Measurements from ENCODE around the gene TMEM30A. TPM values are rescaled to one million over a fixed set of nuclear protein-coding genes. Genes with fewer than 3 reads are reported as not detected.

Gene TMEM30A
- total RNA-seq, 1 donor from 2014 or later, result 99.4 TPM

DNA sequence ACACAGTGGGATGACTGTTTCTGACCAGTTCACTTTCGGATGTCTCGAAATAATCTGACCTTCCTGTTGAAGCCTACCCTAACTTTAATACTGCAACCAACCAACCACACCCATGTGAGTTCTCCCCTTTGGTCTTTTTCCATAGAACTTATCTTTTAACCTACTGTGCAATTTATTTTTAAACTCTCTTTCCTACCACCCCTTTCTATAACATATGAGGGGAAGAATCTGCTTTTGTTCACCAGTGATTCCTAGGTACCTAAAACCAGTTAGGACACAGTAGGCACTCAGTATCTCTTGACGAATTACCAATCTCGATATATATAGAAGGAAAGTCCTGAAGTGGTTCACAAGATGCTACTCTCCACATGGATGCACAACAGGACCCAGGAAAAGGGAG lies 48.0 kb downstream of the TMEM30A start:
- peaks cover 29% of the 10 kb centered on the region for H3K4me1 Mint-ChIP-seq (ENCODE audit: unreplicated experiment)
- DNase-seq (ENCODE audit: low spot score), result no peak
- no peak overlapping the region for H3K27ac Mint-ChIP-seq (ENCODE audit: unreplicated experiment)
- peaks cover 14% of the 10 kb centered on the region for H3K36me3 Mint-ChIP-seq (ENCODE audit: low read depth, unreplicated experiment)
- TF ChIP-seq, protein P1, sequence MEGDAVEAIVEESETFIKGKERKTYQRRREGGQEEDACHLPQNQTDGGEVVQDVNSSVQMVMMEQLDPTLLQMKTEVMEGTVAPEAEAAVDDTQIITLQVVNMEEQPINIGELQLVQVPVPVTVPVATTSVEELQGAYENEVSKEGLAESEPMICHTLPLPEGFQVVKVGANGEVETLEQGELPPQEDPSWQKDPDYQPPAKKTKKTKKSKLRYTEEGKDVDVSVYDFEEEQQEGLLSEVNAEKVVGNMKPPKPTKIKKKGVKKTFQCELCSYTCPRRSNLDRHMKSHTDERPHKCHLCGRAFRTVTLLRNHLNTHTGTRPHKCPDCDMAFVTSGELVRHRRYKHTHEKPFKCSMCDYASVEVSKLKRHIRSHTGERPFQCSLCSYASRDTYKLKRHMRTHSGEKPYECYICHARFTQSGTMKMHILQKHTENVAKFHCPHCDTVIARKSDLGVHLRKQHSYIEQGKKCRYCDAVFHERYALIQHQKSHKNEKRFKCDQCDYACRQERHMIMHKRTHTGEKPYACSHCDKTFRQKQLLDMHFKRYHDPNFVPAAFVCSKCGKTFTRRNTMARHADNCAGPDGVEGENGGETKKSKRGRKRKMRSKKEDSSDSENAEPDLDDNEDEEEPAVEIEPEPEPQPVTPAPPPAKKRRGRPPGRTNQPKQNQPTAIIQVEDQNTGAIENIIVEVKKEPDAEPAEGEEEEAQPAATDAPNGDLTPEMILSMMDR (IDR thresholded peaks at IDR 0.05; ENCODE audit: unreplicated experiment), result no peak
- no peaks in the 10 kb centered on the region for H3K27me3 Mint-ChIP-seq (ENCODE audit: unreplicated experiment)
- H3K4me3 Mint-ChIP-seq (ENCODE audit: unreplicated experiment), result no peak overlapping the region
- no peaks in the 10 kb centered on the region for H3K9me3 Mint-ChIP-seq (ENCODE audit: unreplicated experiment)

DNA sequence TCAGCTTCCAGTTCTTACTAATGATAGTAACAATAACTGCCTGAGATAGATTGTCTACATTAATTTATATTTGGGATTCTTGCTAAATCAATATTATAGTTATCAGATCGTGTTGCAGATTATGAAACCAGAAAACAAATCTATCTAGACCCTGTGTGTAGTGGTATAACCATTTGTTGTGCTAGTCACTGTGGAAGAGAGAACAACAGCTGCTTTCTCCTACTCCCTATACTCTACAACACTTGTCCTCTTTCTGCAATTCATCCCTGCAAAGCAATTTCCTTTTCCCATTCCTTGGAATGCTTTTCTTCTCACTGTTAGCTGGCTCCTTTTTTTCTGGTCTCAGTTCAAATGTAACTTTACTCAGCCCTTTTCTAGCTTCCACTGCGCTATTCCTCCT lies 49.3 kb downstream of the TMEM30A start:
- no peaks in the 10 kb centered on the region for H3K27me3 Mint-ChIP-seq (ENCODE audit: unreplicated experiment)
- H3K9me3 Mint-ChIP-seq (ENCODE audit: unreplicated experiment), result no peaks in the 10 kb centered on the region
- no peak for DNase-seq (ENCODE audit: low spot score)
- TF ChIP-seq, protein P1 (IDR thresholded peaks at IDR 0.05; ENCODE audit: unreplicated experiment), result no peak
- peaks cover 23% of the 10 kb centered on the region for H3K4me1 Mint-ChIP-seq (ENCODE audit: unreplicated experiment)
- peaks cover 5% of the 10 kb centered on the region for H3K36me3 Mint-ChIP-seq (ENCODE audit: low read depth, unreplicated experiment)
- H3K4me3 Mint-ChIP-seq (ENCODE audit: unreplicated experiment), result no peak overlapping the region
- peak overlapping the region; percentile 54 for H3K27ac Mint-ChIP-seq (ENCODE audit: unreplicated experiment)

DNA sequence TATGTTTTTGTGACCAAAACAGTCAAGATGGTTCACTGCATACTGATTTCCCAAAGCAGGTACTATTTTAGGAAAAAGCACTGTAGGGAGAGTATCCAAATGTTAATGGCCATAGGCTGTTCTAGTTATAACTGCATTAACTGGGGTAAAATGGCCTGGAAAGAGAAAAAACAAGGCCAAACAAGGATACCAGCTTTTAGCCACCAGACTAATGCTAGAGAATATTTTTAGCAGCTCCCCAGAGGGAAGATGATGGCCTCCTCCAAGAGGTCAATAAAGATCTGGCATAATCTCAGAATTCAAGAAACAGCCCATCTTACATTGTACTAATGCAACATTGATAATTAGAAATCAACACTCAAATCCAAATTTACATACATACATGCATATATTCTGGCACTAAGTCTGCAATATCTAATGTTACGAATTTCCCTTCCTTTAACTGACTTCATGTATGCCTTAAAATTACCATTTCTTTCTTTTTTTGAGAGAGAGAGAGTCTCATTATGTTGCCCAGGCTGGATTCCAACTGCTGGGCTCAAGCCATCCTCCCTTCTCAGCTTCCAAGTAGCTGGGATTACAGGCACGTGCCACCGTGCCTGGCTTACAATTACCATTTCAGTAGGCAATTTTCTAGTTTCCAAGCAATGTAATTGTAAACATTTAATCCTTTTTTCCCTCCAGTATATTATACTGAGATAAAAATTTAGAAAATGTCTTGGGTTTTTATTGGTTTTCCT lies 50.3 kb downstream of the TMEM30A start:
- TF ChIP-seq, protein P1 (IDR thresholded peaks at IDR 0.05; ENCODE audit: unreplicated experiment), result no peak
- Mint-ChIP-seq H3K27me3 (ENCODE audit: unreplicated experiment) (no peaks in the 10 kb centered on the region), H3K4me1 (ENCODE audit: unreplicated experiment) (peaks cover 23% of the 10 kb centered on the region), H3K9me3 (ENCODE audit: unreplicated experiment) (no peaks in the 10 kb centered on the region), H3K27ac (ENCODE audit: unreplicated experiment) (no peak overlapping the region), H3K4me3 (ENCODE audit: unreplicated experiment) (no peak overlapping the region), H3K36me3 (ENCODE audit: low read depth, unreplicated experiment) (peaks cover 3% of the 10 kb centered on the region)
- no peak for DNase-seq (ENCODE audit: low spot score)

DNA sequence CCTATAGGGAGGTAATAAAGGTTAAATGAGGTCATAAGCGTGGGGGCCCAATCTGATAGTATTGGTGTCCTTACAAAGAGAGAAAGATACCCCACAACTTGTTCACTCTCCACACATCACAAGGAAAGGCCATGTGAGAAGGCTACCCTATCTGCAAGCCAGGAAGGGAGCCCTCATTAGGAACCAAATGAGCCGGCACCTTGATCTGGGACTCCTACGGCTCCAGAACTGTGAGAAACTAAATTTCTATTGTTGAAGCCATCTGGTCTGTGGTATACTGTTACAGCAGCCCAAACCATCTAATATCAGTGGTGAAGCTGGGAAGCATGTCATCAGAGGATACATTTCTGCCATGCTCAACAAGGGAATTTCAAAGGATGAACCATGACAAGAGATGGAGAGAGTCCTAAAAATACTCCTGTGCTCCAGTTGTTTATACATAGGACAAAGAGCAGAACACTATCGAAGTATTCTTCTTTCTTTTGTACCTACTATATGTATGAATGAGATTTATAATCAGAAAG lies 51.4 kb downstream of the TMEM30A start:
- no peak overlapping the region for H3K4me3 Mint-ChIP-seq (ENCODE audit: unreplicated experiment)
- H3K4me1 Mint-ChIP-seq (ENCODE audit: unreplicated experiment), result peaks cover 23% of the 10 kb centered on the region
- TF ChIP-seq, protein P1 (IDR thresholded peaks at IDR 0.05; ENCODE audit: unreplicated experiment), result no peak
- DNase-seq (ENCODE audit: low spot score), result no peak
- no peaks in the 10 kb centered on the region for H3K27me3 Mint-ChIP-seq (ENCODE audit: unreplicated experiment)
- no peak overlapping the region for H3K27ac Mint-ChIP-seq (ENCODE audit: unreplicated experiment)
- no peaks in the 10 kb centered on the region for H3K36me3 Mint-ChIP-seq (ENCODE audit: low read depth, unreplicated experiment)
- no peaks in the 10 kb centered on the region for H3K9me3 Mint-ChIP-seq (ENCODE audit: unreplicated experiment)
